ENCODE data around the gene FOXI2.

DNA sequence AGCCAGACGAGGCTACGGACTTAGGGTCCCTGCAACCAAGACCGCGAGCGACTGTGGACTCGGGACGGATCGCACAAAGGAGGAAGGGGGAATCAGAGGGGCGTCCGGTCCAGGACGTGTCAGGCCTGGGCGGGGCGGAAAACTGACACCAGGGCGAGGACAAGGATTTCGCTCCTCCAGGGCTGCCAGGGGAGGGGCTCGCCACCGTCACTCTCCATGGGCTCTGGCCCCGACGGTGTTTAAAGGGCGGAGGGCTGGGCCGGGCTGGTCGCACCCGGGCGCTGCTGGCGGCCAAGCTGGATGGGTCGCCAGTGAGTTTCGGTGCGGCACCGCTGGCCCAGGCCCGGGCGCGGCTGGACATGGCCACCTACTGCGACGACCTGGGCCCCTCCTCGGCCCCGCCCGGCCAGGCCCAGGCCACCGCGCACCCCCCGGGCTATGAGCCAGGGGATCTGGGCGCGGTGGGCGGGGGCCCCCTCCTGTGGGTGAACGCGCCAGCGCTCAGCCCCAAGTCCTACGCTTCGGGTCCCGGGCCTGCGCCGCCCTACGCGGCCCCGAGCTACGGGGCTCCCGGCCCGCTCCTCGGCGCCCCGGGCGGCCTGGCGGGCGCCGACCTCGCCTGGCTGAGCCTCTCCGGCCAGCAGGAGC lies at the start of gene FOXI2:
- TF ChIP-seq, protein P1, sequence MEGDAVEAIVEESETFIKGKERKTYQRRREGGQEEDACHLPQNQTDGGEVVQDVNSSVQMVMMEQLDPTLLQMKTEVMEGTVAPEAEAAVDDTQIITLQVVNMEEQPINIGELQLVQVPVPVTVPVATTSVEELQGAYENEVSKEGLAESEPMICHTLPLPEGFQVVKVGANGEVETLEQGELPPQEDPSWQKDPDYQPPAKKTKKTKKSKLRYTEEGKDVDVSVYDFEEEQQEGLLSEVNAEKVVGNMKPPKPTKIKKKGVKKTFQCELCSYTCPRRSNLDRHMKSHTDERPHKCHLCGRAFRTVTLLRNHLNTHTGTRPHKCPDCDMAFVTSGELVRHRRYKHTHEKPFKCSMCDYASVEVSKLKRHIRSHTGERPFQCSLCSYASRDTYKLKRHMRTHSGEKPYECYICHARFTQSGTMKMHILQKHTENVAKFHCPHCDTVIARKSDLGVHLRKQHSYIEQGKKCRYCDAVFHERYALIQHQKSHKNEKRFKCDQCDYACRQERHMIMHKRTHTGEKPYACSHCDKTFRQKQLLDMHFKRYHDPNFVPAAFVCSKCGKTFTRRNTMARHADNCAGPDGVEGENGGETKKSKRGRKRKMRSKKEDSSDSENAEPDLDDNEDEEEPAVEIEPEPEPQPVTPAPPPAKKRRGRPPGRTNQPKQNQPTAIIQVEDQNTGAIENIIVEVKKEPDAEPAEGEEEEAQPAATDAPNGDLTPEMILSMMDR (conservative IDR thresholded peaks at IDR 0.05), result no peak
- no peak for TF ChIP-seq ZFX (IDR thresholded peaks at IDR 0.05)
